EL (cell line): ENCODE measurements around the gene MAP7D1.
"Not testable (repeated sequence)": the region's sequence is repeated elsewhere in the genome, so short reads cannot be mapped to it uniquely, and the experiment has no call there.

Source experiments
- DNase-seq: peaks from one replicate; pipeline ENCODE4 v3.0.0-alpha.2; 2016

MAP7D1 gene

DNA sequence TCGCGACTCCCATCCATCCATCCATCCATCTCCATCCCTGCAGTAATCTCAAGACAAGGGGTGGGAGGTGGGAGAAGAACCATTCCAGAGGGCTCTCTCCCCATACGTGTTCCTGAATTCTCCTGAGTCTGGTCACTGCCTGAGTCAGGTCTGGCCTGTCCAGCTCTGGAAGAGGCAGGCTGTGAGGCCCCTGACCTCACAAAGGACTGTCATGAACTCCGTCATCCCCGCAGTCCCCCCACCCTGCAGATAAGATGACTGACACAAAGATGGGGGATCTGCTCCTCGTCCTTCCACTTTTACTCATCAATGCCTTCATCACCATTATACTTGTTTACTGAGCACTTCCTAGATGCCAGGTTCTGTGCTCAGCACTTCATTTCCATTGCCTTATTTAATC lies 1.6 kb upstream of the MAP7D1 start:
- no peak for DNase-seq

DNA sequence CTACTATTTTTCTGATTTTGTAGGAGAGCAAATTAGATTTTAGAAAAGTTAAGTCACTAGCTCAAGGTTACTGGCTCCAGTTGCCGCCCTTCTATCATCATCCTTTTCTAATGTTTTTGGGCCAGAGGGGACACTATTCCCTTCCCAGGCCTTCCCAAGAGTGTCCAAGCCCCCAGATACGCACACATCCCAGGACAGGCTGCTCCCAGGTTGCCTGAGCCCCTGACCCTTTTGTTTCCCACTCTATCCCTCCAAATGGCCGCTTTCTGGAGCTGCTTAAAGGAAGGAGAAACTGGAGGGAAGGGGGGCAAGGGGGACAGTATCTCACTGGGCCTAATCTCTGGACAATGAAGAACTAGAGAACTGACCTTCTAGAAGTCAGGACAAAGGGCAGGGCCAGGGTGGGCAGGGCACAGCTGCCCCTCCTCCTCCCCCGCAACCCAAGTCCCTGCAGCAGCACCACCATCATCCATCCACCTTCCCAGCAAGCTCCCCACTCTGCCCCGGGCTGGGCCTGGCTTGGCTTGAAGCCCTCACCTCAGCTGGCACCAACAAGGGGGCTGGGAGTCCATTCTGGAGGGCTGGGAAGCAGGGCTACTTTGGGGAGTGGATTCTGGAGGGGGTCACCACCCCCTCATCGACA lies 1.1 kb upstream of the MAP7D1 start:
- no peak for DNase-seq

DNA sequence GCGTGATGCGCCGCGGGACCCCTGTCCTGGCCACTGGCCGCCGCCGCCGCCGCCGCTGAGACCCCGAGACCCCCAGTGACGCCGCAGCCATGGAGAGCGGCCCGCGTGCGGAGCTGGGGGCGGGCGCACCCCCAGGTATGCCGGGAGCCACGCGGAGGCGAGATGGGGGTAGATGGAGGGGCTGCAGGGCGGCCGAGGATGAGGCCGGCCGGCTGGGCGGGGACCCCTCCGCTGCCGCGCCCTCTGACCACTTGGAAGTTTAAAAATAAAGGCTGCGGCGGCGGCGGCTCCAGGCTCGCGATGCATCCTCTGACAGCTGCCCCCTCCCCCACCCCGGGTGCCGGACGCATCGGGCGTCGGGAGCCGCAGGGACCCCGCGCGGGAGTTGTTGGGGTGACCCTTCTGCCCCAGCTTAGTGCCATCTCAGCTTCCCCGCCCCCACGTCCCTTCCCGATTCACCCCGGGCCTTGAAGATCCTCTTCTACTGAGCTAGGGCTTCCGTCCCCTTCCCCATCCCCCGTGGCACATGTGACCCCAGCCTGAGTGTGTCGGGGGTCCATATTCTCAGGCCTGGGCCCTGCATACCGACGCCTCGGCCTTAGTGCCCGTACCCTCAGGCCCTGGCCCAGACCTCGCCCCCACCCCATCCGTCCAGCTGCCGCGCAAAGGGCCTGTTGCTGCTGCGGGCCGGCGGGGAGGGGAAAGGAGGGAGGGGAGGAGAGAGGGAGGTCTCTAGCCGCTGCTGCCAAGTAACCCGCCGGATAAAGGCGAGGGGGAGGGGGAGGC lies 562 bp downstream of the MAP7D1 start:
- peak; percentile 66 for DNase-seq

DNA sequence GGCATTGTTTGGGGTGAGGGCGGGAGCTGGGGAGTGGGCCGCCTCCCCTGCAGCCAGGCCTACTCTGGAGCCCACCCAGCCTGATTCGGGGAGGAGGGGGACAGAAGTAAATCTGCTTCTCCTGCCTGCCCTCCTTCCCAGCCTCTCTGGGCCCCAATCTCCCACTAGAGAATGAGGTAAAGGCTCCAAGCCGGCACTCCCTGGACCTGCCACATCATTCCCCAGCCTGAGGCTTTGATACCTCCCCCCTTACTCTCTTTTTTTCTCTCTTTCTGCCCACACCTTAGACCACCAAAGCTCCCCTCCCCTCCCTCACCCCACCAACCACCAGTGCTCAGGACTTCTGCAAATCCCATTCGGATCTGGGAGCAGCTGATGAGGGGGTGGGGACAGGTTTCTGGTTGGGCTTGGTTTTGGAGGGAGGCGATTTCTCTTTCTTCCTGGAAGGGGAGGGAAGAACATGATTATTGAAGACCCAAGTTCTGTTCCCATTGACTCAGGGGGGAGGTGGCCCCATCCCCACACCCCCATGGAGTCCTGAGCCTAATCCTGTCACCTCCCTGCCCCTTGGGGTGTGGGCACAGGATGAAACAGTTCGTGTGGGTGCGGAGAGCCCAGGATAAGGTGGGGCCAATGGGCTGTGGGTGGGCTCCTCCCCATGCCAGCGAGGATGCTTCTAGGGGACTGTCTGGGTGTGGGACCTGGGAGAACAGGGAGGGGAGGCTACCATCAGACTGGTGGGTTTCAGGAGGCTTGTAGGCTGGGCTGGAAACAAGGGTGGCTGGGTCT lies 1.3 kb downstream of the MAP7D1 start:
- DNase-seq = no peak

DNA sequence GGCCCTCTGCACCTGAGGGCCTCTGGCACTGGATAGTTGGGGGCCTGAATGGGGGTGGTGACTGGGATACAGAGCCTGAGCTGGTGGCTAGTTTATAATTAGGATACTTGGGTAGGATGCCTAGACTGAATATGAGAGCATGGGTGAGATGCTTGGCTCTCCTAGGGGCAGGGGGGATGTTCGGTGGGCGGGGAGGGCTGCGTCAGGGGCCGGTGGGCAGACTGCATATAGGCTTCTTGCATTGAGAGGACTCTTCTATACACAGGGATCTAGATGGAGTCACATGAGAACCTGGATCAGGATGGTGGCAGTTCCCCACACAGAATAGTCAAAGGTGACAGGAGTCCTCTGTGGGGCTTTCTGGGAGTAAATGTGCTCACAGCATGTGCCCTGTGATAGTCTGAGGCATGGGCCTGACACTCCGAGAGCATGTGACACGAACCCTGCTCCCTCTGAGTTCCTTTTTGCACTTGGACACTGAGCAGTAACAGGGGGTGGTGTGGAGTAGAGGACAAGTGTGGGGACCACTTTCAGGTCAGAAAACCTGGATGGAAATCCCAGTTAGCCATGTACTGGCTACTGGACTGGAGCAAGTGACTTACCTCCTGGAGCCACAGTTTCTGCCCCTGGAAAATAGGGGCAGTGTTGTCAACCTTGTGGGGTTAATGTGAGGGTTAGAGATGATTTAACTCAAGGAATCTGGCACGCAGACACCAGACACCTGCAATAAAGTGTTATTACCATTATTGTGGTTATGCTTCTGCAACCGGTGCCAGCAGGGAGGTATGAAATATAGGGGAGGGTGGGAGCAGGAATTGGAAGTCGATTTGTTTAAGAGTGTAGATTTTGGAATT lies 2.2 kb downstream of the MAP7D1 start:
- no peak for DNase-seq

DNA sequence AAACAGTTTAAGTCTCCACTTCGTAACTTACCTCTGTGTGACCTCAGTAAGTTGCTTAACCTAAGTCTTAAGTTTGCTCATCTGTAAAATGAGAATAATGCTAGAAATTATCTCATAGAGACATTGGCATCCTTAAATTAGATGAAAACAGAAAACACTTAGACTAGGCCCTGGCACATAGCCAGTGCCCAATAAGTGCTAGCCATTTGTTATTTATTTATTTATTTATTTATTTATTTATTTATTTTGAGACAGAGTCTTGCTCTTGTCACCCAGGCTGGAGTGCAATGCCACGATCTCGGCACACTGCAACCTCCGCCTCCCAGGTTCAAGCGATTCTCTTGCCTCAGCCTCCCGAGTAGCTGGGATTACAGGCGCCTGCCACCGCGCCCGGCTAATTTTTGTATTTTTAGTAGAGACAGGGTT lies 2.9 kb downstream of the MAP7D1 start:
- not testable (repeated sequence) for DNase-seq

DNA sequence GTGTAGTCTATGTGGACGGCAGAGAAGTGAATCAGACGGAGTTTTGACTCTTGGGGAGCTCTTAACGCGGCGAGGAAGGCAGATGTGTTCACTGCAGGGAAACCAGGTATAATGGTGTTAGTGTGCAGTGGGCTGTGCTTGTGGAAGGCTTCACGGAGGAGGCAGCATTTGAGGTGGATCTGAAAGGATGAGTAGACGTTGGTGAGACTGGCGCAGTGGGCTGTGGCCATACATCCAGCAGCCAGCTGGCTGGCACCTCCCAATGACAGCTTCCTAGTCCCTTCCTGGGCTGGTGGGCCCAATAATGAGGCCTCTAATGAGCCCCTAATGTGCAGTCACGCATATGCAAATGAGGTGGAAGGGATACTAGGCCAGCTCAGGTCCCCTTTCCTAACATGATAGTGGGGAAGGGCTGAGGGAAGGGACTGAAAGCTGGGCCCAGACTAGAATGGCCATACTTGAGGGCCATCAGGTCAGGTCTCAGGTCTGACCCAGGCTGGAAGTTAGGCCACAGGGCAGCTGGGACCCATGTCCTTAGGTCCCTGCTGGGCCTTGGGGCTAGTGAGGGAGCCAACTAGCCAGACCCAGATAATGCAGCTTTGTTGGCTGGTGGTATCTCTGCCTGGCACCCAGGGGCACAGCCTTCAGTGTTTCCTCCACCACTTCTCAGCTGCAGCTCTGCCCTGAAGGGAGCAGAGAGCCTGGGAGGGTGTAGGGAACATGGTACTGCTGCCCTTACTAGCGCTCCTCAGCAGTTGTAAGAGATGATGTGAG lies 3.8 kb downstream of the MAP7D1 start:
- no peak for DNase-seq

DNA sequence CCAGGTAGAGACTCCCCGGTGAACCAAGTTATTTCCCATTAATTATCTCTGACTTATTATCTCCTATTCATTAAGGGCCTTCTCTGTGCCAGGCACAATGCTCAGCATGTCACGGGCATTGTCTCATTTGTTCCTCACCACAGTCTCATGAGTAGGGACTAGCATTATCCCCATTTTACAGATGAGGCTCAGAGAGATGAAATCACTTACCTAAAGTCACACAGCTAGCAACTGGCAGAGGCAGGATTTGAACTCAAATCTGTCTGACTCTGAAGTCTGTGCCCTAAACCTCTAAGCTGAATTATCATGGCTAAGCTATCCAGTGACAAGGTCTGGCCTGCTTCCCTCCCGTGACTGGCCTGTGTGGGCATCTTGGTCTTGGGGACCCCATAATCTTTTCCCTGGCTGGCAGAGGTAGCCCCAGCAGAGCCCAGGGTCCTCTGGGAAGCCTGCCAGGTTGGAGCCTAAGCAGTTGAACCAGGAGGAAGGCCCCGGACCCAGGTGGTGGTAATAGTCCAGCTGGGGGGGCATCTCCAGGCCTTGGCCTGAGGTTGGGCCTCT lies 4.5 kb downstream of the MAP7D1 start:
- no peak for DNase-seq

DNA sequence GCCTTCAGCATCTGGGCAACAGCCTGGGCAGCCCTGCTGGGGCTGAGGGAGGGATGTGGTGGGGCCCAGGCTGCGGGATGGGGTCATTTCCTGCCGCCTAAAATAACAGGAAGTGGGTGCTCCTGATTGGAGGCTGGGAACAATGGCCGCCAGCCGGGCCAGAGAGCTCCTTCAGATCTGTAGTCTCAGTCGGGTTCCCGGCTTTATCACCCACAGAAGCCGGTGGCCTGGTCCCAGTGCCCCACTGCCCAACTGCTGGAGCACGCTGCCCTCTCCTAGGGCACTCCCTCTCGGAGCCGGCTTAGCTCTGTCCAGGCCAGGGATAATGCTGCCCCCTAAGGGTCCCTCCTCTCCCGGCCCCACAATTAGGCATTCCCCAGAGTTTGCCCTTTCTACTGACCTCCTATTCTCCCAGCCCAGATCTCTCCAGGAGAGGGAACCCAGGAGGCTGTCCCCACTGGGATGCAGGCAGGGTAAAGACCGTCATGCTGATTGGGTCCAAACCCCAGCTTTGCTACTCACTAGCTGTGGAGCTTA lies 5.1 kb downstream of the MAP7D1 start:
- DNase-seq = peak; percentile 87

DNA sequence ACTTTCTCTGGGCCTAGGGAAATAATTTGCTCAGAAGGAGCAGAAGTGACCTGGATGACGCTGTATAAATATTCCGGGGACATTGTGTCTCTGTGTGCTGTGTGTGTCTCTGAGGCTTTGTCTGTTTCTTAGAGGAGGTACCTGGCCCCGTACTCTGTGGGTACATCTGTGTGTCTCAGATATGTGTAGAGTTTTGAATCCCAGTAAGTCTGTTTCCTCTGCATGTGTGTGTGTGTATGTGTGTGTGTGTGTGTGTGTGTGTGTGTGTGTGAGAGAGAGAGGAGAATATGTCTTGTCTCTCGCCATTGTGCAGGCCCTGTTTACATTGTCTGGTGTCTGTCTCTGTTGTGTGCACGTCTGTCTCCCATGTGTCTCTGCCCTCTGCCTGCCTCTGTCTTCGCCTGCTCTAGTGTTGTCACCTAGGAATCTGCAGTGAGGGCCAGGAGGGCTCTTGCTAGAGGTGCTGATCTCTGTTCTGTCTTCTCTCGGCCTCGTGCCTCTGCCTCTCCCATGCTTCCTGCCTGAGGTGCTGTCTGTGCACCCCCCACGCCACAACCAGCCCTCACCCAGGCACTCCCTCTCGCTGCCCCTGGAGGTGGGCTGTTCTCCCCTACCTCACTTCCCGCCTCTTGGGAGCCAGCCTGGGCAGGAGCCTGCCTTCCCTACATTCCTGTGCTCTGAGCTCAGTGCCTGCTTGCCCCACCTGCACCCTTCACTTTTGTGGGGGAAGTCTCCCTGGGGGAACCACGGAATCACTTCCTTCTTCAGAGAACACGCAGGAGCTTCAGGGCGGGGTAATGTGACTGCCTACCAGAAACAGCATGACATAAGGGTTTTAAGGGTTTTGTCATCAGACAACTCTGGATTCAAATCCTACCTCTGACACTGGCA lies 5.9 kb downstream of the MAP7D1 start:
- peak; percentile 49 for DNase-seq

DNA sequence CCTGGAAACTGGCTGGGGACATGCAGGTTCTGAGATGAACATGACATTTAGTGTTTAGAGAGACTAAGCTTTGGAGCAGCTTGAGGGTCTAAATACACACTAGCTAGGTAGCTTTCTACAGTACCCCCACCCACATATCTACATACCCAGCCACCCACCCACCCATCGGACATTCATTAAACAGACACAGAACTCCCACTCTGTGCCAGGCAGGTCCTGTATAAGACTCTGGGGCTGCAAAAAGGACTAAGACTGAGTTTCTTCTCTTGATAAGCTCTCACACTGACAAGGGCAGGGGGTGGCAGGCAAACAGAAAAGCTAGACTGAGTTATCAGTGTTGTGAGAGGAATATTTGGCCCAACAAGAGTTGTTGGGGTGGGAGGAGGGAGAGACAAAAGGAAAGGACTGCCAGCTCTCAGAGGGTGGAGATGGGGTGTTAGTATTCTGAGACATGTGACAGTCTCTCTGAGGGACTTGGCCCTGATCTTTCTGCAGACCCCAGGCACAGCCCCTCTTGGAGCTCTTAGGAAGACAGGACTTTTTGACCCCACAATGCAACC lies 6.8 kb downstream of the MAP7D1 start:
- DNase-seq = no peak

DNA sequence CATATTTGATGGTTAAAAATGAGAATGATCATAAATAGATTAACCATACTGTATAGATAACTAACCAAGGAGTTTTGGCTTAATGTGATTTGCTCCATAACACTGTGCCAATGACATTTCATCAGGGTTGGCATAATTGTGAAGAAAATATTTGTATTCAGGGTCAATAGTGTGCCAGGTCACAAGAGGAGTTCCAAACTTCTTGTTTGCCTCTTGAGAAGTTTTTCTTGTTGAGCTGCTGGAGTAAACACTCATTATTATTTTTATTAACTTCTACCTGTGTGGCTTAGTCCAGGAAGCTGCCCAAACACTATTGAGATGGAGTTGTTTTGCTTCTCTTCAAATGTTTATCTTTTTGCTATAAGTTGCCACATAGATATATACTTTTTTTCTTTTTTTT lies 7.5 kb downstream of the MAP7D1 start:
- no peak for DNase-seq

DNA sequence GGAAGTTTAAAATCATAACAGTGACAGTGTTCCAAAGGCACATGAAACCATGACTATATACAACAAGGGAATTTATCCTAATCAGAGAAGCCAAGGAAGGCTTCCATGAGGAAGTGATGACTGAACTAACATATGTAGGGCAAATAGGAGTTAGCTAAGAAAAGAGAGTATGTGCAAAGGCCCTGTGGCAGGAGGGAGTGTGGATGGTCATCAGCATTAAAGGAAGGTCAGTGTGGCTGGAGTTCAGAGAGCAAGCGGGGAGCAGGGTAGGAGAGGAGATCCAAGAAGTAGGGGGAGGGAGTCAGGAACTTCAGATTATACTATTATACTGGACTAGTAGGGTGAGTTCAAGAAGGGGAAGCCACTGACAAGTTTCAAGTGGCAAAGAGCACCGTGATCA lies 8.4 kb downstream of the MAP7D1 start:
- no peak for DNase-seq

DNA sequence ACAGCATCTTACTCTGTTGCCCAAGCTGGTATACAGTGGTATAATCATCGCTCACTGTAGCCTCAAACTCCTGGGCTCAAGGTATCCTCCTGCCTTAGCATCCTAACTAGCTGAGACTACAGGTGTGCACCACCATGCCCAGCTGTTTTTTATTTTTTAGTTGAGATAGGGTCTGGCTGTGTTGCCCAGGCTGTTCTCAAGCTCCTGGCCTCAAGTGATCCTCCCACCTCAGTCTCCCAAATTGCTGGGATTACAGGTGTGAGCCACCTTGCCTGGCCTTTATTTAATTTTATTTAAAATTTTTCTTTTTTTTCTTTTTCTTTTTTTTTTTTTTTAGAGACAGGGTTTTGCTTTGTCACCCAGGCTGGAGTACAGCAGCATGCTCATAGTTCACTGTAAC lies 9.2 kb downstream of the MAP7D1 start:
- no peak for DNase-seq

DNA sequence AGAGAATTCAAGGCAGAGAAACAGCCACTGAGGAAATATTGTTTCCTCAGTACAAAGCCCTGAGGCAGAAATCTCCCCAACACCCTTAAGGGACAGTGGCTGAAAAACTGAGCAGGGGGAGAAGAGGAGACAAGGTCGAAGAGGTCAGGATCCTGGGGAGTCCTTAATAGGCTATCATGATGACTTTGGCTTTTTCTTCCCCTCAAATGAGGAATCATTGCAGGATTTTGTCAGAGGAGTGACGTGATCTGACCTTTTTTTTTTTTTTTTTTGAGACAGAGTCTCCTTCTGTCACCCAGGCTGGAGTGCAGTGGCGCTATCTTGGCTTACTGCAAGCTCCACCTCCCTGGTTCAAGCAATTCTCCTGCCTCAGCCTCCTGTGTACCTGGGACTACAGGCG lies 10.2 kb downstream of the MAP7D1 start:
- no peak for DNase-seq

DNA sequence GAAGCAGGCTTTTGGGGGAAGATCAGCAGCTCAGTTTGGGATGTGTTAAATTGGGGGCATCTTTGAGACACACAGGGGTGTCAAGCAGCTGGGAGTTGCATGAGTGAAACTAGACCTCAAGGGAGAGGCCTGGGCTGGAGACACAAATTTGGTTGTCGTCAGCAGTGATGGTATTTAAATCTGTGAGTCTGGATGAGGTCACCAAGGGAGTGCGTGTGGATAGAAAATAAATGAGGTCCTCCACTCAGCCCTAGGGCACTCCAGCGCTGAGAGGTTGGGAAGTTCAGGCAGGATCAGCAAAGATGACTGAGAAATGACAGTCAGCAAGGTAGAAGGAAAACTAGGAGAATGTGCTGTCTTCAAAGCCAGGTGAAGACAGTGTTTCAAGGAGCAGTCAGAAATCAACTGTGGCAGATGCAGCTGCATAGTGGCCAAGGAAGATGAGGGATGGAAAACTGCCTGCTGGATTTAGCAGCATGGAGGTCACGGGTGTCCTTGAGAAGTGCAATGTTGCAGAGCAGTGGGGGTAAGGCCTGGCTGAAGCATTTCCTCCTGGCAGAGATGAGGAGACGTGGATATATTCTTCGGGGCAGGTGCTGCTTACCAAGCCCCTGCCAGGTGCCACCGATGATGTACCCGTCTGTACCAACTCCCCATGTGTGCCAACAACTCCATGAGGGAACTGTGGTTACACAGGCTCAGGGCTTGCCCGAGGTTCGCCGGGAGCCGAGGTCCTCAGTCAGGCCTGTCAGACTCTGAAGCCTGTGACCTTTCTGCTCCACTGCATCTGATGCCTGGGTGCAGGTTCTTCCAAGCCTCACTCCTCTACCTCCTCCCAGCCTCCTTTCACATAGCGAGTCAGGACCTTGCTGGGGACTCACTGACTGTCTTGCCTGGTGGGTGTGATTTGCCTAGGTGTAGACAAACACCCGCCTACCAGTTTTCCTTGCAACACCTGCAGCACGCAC lies 11.3 kb downstream of the MAP7D1 start:
- peak; percentile 82 for DNase-seq

DNA sequence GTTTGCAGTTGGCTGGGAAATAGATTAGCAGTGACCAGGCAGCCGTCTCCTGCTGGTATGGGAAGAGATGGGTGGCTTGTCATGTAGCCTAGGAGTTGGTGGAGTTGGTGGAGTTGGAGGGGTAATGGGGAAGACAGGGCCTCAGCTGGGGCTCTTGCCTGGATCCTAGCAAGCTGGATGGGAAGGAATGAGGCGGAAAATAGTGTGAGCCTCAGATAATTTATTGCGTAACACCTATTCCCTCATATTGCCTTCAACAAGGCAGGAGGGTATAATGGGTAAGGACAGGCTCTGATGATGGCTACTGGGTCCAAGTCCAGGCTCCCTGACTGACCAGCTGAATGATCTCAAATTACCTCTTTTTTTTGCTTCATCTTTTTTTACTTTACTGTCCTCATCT lies 12.6 kb downstream of the MAP7D1 start:
- no peak for DNase-seq

DNA sequence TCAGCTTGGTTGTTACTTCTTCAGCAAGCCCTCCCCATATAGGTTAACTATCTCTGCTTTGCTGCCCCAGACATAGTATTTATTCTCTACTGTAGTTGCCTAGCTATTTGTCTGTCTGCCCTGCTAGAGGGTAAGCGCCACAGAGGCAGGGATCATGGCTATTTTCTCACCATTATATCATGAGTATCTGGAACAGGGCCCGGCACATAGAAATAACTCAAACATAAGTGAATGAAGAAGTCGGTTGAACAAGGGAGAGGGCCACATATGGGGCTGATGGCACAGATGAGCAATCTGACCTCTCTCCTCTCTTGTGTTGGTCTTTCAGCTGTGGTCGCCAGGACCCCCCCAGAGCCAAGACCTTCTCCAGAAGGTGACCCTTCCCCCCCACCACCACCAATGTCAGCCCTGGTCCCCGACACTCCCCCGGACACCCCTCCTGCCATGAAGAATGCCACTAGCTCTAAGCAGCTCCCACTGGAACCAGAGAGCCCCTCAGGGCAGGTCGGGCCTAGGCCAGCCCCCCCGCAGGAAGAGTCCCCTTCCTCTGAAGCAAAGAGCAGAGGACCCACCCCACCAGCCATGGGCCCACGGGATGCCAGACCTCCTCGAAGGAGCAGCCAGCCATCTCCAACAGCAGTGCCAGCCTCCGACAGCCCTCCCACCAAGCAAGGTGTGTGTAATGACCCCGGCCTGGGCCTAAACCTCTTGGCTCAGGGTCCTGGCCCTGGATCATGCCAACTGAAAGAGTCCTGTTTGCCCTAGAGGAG lies 14.9 kb downstream of the MAP7D1 start:
- no peak for DNase-seq
